ENCODE results near the gene HIRA.

DNA sequence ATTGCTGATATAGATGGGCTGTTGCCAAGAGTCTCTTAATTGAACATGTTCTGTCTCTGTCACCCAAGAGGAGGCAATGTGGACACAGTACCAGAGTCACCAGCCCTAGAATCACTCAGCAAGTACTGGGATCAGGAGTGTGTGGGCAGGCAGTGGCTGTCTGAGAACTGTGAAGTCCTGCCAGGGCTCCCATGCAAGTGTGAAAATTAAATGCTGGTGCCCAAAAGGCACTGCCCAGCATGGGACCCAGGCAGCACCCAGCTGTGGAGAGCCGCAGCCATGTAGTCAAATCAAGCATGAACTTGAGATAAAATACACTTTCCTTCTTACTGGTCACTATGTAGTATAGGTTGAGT lies 19.9 kb downstream of the HIRA start:
- TF ChIP-seq, protein P1, sequence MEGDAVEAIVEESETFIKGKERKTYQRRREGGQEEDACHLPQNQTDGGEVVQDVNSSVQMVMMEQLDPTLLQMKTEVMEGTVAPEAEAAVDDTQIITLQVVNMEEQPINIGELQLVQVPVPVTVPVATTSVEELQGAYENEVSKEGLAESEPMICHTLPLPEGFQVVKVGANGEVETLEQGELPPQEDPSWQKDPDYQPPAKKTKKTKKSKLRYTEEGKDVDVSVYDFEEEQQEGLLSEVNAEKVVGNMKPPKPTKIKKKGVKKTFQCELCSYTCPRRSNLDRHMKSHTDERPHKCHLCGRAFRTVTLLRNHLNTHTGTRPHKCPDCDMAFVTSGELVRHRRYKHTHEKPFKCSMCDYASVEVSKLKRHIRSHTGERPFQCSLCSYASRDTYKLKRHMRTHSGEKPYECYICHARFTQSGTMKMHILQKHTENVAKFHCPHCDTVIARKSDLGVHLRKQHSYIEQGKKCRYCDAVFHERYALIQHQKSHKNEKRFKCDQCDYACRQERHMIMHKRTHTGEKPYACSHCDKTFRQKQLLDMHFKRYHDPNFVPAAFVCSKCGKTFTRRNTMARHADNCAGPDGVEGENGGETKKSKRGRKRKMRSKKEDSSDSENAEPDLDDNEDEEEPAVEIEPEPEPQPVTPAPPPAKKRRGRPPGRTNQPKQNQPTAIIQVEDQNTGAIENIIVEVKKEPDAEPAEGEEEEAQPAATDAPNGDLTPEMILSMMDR (IDR thresholded peaks at IDR 0.05): no peak
- TF ChIP-seq NR1H2 (CRISPR knock-in tag; IDR thresholded peaks at IDR 0.05) (no peak), SMAD3 (CRISPR knock-in tag; IDR thresholded peaks at IDR 0.05; ENCODE audit: borderline replicate concordance) (no peak), KAT7 (CRISPR knock-in tag; IDR thresholded peaks at IDR 0.05; ENCODE audit: borderline replicate concordance) (no peak), TCF7 (CRISPR knock-in tag; IDR thresholded peaks at IDR 0.05; ENCODE audit: low read depth) (no peak), NR2C2 (CRISPR knock-in tag; IDR thresholded peaks at IDR 0.05) (no peak), ESRRA (CRISPR knock-in tag; IDR thresholded peaks at IDR 0.05; ENCODE audit: borderline replicate concordance) (no peak), NFE2L1 (CRISPR knock-in tag; IDR thresholded peaks at IDR 0.05) (no peak), ZNF671 (CRISPR knock-in tag; IDR thresholded peaks at IDR 0.05) (no peak)
